Activated CD4-positive, CD25-positive, alpha-beta regulatory T cell treated with anti-CD3 and anti-CD28 coated beads, Interleukin-2, amount 50 U/mL, for 24 hours (primary cell): ENCODE measurements around the gene RSBN1.

Experiments
- ATAC-seq, 2 donors: fragments of 150-1000 bp; cut with Tn5 transposase; one replicate each; pipeline ENCODE4 v1.10.0; 2021; ENCODE audit warnings: mild to moderate bottlenecking in 1 of 2, moderate library complexity in 1 of 2

The RSBN1 gene

GRCh38 chr1:113811156-113811887 is 954 bp downstream of the RSBN1 start:
- ATAC-seq = peak in 1 of 2 donors; percentile 11

- no peak for ATAC-seq
Observed at GRCh38 chr1:113809670-113810602, 2.3 kb downstream of the RSBN1 start.

DNA sequence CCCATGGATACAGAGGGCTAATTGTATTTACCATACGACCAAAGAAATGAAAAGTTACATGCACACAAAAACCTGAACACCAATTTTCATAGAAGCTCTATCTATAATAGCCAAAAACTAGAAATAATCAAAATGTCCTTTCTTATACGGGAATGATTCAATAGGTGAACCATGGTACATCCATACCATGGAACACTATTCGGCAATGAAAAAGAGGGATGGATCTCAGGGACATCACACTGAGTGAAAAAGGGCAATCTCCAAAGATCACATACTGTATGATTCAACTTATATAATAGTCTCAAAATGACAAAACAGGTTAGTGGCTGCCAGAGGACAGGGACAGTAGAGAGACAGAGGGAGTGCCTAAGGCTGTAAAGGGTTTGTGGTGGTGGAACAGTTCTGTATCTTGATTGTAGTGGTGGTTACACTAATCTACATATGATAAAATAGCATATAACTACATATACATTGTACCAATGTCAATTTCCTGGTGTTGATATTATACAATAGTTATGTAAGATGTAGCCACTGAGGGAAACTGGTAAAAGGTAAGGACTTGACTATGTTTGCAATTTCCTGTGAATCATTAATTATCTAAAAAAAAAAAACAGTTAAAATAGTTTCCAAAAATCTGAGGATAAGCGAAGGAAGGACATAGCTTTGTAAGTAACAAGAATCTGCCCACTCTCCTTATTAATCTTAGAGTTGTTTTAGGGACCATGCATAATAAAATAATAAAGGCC is 3.7 kb downstream of the RSBN1 start:
- peak in 1 of 2 donors; percentile 11 for ATAC-seq

GRCh38 chr1:113805639-113806038 is 6.6 kb downstream of the RSBN1 start:
- ATAC-seq = no peak

DNA sequence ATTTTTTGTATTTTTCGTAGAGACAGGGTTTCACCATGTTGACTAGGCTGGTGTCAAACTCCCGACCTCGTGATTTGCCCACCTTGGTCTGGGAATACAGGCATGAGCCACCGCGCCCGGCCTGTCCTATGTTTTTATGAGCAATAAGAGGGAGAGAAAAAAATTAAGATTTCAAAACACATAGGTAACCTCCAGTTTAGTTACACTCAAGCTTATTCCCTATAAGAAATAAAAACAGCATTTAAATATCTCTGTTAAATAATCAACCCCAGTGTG is 7.1 kb downstream of the RSBN1 start:
- no peak for ATAC-seq

- ATAC-seq = peak in 1 of 2 donors; percentile 47
Observed at GRCh38 chr1:113804421-113805255, 7.6 kb downstream of the RSBN1 start.

- peak; percentile 65 to 70 for ATAC-seq
Observed at GRCh38 chr1:113802367-113803007, 9.8 kb downstream of the RSBN1 start.

GRCh38 chr1:113800487-113800886 is 11.8 kb downstream of the RSBN1 start:
- no peak for ATAC-seq

- no peak for ATAC-seq
Observed at GRCh38 chr1:113797472-113797871, 14.8 kb downstream of the RSBN1 start.

GRCh38 chr1:113793878-113794834 is 18.1 kb downstream of the RSBN1 start:
- no peak for ATAC-seq

- no peak for ATAC-seq
Observed at GRCh38 chr1:113792986-113793385, 19.3 kb downstream of the RSBN1 start.

DNA sequence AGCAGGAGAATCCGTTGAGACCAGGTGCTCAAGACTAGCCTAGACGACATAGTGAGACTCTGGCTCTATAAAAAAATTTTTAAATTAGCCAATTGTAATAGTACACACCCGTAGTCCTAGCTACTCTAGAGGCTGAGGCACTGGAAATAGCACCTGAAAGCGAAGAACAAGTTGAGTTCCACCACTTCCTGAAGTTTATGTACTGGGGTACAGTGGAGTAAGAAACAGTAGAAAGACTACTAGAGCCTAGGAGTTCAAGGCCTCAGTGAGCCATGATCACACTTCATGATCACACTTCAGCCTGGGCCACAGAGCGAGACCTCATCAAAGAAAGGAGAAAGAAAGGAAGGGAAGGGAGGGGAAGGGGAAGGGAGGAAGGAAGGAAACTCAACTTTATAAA is 19.8 kb downstream of the RSBN1 start:
- no peak for ATAC-seq

- ATAC-seq = no peak
Observed at GRCh38 chr1:113788802-113789201, 23.5 kb downstream of the RSBN1 start.

DNA sequence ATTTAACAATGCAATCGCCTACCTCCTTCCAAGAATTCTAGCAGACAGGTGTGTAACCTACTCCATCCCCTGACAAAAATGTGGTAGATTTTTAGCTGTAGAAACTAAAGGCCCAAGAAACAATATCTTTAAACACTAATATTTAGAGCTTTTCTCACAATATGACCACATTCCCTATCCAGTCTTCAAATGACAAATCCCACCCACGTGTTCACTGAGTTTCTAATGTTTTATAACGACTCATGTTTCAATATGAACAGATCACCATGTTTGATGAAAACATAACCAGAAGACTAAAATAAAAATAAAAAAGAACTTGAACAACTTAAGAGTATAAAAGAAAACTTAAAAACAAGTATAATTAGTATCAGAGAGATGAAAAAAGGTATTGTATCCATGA is 24.6 kb downstream of the RSBN1 start:
- peak in 1 of 2 donors; percentile 11 for ATAC-seq

- ATAC-seq = no peak
Observed at GRCh38 chr1:113786069-113786468, 26.2 kb downstream of the RSBN1 start.

DNA sequence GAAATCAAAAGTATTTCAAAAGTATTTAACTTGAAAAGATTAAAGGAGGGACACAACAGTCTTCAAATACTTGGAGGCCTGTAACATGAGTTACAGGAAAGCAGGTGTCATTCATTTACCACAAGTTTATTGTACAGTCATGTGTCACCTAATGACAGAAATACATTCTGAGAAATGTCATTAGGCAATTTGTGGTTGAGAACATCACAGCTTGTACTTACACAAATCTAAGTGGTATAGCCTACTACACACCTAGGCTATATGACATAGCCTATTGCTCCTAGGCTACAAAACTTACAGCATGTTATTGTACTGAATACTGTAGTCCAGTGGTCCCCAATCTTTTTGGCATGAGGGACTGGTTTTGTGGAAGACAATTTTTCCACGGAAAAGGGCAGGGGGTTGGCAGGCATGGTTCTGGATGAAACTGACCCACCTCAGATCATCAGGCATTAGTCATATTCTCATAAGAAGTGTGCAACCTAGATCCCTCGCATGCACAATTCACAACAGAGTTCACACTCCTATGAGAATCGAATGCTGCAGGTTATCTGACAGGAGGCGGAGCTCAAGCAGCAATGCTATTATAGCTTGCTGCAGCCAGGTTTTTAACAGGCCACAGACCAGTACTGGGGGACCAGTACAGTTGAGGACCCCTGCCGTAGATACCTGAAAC is 28.0 kb downstream of the RSBN1 start:
- peak; percentile 89 to 93 for ATAC-seq

- peak; percentile 62 to 72 for ATAC-seq
Observed at GRCh38 chr1:113783254-113784103, 28.8 kb downstream of the RSBN1 start.

DNA sequence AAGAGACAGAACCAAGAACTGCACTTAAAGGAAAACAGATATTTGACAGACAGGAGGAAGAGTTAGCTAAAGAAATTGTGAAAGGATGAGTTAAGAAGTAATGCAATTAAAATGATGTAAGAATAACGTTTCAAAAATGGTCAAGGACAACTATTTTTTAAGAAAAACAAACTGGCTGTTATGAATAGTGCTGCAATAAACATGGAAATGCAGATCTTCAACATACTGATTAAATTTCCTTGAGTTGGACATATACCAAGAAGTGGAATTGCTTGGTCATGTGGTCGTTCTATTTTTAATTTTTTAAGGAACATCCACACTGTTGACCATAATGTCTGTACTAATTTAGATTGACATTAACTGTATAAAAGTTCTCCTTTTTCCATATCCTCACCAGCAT is 29.9 kb downstream of the RSBN1 start:
- ATAC-seq = no peak
